WTC11 (cell line): ENCODE measurements around the gene LAMA5.

ENCODE experiments used
- NFYB ChIP-seq: sonication (generic); formaldehyde crosslinking; conservative IDR thresholded peaks from 2 replicates; pipeline ENCODE4 v1.8.0; 2022; ENCODE audit warnings: low read depth, missing genetic modification reagents
- NR1H2 ChIP-seq: sonication (generic); formaldehyde crosslinking; IDR thresholded peaks from 2 replicates; pipeline ENCODE4 v1.9.0; 2021; ENCODE audit warnings: mild to moderate bottlenecking, moderate library complexity, missing genetic modification reagents
- NR2C2 ChIP-seq: sonication (generic); formaldehyde crosslinking; IDR thresholded peaks from 2 replicates; pipeline ENCODE4 v1.8.0; 2022; ENCODE audit warnings: mild to moderate bottlenecking, missing genetic modification reagents
- NR3C1 ChIP-seq: sonication (generic); formaldehyde crosslinking; conservative IDR thresholded peaks from 2 replicates; pipeline ENCODE4 v1.8.1; 2023; ENCODE audit warnings: low read depth, mild to moderate bottlenecking, missing genetic modification reagents
- SP1 ChIP-seq: sonication (generic); formaldehyde crosslinking; conservative IDR thresholded peaks from 2 replicates; pipeline ENCODE4 v1.8.1; 2022; ENCODE audit warnings: missing genetic modification reagents
- TEAD4 ChIP-seq: sonication (generic); formaldehyde crosslinking; IDR thresholded peaks from 2 replicates; pipeline ENCODE4 v1.8.0; 2022; ENCODE audit warnings: mild to moderate bottlenecking, missing genetic modification reagents
- ZBTB43 ChIP-seq: sonication (generic); formaldehyde crosslinking; IDR thresholded peaks from 2 replicates; pipeline ENCODE4 v1.8.1; 2023; ENCODE audit warnings: mild to moderate bottlenecking, missing genetic modification reagents
- TF ChIP-seq, protein P1 (sequence below): fragments of 200-600 bp; IDR thresholded peaks from 2 replicates; pipeline ENCODE4 v1.8.0; 2022; ENCODE audit warnings: antibody characterized with exemption

- TF ChIP-seq, protein P1, sequence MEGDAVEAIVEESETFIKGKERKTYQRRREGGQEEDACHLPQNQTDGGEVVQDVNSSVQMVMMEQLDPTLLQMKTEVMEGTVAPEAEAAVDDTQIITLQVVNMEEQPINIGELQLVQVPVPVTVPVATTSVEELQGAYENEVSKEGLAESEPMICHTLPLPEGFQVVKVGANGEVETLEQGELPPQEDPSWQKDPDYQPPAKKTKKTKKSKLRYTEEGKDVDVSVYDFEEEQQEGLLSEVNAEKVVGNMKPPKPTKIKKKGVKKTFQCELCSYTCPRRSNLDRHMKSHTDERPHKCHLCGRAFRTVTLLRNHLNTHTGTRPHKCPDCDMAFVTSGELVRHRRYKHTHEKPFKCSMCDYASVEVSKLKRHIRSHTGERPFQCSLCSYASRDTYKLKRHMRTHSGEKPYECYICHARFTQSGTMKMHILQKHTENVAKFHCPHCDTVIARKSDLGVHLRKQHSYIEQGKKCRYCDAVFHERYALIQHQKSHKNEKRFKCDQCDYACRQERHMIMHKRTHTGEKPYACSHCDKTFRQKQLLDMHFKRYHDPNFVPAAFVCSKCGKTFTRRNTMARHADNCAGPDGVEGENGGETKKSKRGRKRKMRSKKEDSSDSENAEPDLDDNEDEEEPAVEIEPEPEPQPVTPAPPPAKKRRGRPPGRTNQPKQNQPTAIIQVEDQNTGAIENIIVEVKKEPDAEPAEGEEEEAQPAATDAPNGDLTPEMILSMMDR: no peak
- TF ChIP-seq SP1 (CRISPR knock-in tag): no peak
- TF ChIP-seq NR1H2: no peak
- no peak for TF ChIP-seq TEAD4 (CRISPR knock-in tag)
- TF ChIP-seq ZBTB43 (CRISPR knock-in tag): no peak
- no peak for TF ChIP-seq NR3C1 (CRISPR knock-in tag)
- TF ChIP-seq NR2C2 (CRISPR knock-in tag): no peak
- no peak for TF ChIP-seq NFYB
Measured at GRCh38 chr20:62303340-62304226, 63.5 kb downstream of the LAMA5 start.
